CD4-positive, alpha-beta T cell treated with Interleukin-15 for 4 hours (primary cell): ENCODE measurements around the gene RANGAP1.
"Not testable (repeated sequence)": the region's sequence is repeated elsewhere in the genome, so short reads cannot be mapped to it uniquely, and the experiment has no call there.

Experiments
- DNase-seq: peaks from one replicate; pipeline ENCODE4 v3.0.0-alpha.2; 2020; ENCODE audit warnings: low spot score

The RANGAP1 gene

DNA sequence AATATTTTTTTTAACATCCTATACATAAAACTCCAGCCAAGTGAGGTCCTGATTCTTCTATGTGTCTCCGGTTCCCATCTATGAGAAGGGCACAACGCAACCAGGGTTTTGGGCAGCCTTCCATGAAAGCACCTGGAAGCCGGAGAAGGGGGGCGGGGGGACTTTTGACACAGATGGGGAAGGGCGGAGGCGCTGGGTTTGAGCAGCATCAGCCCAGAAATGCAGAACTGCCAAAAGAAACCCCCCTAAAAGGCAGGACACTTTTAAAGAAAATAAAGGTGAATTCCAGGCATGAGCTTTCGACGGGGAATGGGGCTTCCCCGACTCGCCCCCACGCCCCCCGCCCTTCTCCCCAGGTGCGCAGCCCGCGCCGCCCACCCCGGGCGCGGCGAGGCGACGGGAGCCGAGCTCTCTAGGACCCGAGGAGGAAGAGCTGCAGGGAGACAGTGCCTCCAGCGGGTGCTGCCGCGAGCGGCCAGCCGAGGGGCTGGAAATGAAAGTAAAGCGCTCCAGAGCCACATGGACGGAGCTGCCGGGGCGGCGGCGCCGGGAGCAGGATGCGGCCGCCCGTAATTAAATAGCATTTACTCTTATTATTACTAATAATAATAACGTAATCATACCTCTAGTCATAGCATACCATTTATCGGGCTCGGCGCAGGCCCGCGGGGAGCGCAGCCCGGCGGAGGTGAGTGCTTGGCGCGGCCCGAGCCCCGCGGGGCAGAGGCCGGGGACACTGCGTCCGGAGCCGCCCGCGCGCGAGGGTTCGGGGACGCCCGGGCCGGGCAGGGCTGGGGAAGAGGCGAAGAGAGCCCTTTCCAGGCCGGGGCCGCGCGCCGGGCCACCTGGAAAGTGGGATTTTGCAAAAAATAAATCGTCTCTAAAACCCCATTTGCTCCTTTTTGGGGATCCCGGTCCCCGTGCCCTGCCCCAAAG lies 15.4 kb upstream of the RANGAP1 start, which contains the start of gene ZC3H7B:
Gene ZC3H7B, plus strand, starts transcription at position 441 of the 936 bp plus-strand sequence. CDS start 19,136 bp downstream, outside the sequence.
- peak; percentile 85 for DNase-seq

DNA sequence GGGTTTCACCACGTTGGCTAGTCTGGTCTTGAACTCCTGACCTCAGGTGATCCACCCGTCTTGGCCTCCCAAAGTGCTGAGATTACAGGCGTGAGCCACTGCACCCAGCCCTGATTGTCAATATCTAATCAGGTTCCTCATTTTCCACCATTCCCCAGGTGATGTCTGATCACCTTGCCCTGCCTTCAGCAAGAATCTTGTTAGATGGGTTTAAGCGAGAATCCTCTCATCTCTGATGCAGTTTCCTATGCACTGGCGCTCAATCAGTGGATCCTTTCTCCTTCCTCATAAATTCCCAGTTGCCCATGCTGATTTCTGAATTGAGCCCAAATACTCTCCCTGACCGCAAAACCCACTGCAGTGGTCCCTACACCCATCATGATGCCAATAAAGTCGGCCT lies 14.7 kb upstream of the RANGAP1 start:
- no peak for DNase-seq

DNA sequence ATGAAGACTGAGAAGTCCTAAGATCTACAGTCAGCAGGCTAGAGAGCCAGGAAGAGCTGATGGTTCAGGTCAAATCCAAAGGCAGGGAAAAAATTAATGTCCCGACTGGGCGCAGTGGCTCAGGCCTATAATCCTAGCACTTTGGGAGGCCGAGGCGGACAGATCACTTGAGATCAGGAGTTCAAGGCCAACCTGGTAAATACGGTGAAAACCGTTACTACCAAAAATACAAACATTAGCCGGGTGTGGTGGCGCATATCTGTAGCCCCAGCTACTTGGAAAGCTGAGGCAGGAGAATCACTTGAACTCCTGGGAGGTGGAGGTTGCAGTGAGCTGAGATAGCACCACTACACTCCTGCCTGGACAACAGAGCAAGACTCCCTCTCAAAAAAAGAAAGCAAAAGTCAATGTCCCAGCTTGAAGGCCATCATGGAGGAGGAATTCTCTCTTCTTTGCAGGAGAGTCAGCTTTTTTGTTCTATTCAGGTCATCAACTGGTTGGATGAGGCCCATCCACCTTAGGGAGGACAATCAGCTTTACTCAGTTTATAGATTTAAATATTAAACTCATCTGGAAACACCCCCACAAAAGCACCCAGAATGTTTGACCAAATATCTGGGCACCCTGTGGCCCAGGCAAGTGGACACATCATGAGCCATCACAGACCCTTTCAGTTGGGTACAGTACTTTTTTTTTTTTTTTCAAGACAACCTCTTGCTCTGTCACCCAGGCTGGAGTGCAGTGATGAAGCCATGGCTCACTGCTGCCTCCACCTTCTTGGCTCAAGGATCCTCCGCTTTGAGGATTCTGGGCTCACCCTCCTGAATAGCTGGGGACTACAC lies 11.1 kb upstream of the RANGAP1 start:
- DNase-seq = no peak

DNA sequence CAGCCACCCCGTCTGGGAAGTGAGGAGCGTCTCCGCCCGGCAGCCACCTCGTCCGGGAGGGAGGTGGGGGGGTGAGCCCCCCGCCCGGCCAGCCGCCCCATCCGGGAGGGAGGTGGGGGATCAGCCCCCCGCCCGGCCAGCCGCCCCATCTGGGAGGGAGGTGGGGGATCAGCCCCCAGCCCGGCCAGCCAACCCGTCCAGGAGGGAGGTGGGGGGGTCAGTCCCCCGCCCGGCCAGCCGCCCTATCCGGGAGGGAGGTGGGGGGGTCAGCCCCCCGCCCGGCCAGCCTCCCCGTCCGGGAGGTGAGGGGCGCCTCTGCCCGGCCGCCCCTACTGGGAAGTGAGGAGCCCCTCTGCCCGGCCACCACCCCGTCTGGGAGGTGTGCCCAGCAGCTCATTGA lies 8.8 kb upstream of the RANGAP1 start:
- DNase-seq = not testable (repeated sequence)

DNA sequence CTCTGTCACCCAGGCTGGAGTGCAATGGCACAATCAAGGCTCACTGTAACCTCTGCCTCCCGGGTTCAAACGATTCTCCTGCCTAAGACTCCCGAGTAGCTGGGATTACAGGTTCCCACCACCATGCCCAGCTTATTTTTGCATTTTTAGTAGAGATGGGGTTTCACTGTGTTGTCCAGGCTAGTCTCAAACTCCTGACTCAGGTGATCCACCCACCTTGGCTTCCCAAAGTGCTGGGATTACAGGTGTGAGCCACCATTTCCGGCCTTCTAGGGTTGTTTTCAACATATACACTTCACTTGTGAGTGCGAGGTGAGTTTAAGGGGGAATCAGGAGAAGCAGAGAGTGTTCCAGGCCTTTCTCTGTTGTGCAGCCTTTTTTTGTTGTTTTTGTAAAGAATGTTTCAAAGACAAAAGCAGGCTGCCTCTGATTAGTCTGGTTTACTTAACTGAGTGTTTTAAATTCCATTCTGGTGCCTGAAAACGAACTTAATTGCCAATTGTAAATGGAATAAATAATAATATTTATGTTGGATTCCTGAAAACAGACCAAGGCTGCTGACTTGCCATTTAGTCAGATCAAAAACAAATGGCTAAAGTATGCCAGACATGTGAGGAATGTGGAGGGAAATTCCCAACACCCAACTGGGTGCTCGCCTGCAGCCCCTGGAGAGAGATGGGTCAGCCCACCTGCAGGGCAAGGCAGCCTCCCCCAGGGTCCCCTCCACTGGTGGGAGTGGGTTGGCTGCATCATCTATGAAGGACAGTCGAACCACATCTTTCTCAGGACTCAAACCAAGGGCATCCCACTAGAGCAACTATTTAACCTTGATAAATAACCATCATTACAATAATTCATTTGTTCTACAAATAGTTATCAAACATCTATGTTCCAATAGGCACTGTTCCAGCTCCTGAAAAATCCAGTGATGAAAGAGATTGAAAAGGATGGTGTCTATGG lies 4.6 kb upstream of the RANGAP1 start:
- DNase-seq = no peak

DNA sequence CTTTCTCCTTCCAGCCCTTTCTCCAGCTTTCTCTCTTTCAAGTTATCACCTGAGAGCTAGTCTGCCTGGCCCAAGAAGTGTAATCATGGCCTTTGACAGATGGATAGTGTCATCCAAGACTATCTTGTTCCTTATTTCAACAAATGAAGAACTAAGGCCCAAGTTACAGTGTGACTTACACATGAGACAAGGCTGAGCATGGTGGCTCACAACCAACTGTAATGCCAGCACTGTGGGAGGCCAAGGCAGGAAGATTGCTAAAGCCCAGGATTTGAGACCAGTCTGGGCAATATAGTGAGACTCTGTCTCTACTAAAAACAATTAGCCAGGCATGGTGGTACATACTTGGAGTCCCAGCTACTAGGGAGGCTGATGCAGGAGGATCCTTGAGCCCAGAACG lies 3.7 kb upstream of the RANGAP1 start:
- no peak for DNase-seq

DNA sequence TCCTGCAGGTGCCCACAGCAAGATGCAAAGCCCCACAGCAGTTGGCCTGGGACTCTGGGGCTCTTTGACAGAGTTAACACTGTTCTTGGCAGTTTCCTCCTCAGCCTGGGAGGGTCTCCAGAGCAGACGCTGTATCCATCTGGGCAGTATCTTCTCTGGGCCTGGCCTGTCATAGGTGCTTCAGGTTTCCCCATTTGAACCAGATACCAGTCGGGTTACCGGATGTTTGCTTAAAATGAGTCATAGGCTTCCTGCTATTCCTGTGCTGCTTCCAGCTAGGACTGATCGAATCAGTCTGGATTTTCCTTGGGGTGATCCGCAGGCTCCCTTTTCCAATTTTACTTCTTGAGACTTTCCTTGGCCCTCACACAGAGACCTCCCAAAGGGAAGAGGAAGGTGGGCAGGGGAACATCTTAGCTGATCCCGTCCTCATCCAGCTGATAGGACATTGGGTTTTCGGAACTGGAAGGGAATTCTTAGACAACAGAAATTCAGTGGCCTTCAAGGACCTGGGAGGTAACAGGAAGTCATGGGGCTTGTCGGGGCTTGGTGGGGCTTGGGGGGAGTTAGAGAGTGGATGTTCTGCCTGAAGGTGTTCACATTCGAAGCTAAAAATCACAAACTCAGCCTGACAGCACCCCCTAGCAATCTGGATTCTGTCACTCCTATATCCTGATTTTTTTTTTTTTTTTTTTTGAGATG lies 2.4 kb upstream of the RANGAP1 start:
- DNase-seq = no peak

DNA sequence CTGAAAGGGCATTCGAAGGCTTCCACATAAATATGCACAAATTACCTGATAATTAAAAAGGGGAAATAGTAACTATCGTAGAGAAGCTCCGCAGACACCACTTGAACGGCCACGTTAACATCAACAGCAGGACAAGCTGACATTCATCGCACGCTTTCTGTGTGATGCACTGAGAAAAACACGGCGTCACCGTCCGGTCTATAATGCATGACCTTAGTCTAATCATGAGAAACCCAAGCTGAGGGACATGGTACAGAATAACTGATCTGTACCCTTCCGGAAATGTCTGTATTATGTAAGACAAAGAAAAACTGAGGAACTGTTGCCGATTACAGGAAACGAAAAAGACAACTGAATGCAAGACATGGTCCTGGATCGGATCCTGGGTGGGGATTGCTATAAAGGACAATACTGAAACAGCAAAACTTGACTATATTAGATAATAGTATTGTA lies 678 bp upstream of the RANGAP1 start:
- peak; percentile 49 for DNase-seq

DNA sequence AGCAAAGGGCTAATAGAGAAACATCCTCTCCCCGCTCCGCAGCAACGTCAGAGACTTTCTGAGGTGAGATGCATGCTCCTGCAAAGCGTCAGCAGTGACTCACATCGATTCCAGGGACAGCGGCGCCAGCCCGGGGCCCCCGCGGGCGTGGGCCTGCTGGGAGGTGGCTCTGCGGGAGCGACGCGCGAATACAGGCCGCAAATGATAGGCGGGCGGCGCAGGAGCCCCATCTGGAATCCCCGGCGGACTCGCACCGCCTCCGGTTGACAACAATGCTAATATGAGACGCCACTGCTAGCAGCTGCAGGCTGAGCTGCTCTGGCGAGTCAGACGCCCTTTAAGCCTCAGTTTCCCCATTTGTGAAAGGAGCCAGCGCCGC lies 557 bp downstream of the RANGAP1 start:
- DNase-seq = peak; percentile 89

DNA sequence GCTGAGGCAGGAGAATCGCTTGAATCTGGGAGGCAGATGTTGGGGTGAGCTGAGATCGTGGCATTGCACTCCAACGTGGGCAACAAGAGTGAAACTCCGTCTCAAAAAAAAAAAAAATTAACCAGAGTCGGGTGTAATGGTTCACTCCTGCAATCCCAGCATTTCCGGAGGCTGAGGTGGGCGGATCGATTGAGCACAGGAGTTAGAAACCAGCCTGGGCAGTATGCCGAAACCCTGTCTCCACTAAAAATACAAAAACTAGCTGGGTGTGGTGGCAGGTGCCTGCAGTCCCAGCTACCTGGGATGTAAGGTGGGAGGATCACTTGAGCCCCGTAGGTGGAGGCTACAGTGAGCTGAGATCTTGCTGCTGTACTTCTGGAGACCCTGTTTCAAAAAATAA lies 1.5 kb downstream of the RANGAP1 start:
- no peak for DNase-seq

DNA sequence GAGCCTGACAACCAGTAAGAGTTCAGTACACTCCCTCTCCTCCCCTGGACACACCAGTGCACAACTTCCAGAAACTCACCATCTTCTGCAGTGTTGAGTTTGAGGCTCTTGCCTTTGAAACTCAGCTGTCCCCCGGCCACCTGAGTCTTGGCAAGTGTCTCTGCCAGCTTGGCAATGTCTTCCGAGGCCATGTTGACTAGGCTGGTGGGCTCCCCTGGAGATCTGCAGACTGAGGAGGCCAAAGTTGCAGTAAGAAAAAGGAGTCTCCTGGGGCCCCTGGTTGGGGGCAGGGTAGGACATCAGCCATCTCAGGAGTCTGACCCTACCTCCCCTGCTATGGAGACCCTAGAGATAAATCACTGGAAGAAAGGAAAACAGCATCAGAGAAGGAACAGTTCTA lies 5.1 kb downstream of the RANGAP1 start:
- no peak for DNase-seq

DNA sequence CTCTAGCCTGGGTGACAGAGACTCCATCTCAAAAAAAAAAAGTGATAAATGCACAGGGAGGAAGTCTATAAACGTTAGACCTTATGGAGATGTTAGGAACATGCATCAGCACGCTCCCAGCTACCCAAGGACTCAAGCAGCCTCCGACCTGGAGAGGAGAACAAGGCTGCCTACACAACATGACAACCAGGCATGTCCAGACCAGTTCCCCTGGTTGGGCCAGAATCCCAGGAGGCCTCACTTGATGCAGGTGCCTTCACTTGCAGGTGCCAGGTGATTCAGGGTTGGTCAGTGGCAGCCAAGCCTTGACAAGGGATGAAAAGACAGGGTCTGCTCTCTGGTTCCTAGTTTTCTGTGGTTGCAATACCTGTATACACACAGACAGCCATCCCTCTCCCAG lies 5.9 kb downstream of the RANGAP1 start:
- DNase-seq = no peak

DNA sequence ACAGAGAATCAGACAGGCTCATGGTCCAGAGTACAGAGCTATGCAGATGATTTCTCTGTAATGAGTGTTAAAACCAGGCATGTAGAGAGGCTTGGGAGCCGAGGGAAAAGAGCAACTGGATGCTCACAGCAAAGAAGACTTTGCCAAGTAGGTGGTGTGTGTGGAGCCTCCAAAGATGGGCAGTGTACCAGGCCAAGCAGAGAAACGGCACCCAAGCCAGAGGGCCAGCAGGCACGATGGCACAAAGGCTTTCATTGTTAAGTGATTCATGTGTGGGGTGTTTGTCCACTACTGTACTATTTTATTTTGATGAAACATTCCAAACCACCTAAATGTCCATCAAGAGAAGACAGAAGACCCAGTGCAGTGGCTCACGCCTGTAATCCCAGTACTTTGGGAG lies 11.1 kb downstream of the RANGAP1 start:
- no peak for DNase-seq

DNA sequence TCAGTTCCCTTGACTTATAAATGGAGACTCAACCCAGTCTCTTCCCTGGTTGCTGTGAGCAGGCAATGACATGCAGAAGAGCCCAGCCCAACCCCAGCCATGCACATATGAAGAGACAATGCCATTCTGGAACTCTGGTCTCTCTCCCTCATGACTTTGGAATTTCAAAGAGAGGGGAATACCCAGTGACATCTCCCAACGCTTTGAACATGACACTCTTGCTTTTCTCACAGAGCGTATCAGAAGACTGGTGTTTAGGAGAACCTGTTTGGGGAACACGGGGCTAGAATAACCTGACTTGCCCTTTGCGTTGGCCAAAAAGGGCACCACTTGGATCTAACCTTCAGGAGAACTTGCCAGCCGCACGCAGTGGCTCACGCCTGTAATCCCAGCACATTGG lies 12.9 kb downstream of the RANGAP1 start:
- DNase-seq = no peak

DNA sequence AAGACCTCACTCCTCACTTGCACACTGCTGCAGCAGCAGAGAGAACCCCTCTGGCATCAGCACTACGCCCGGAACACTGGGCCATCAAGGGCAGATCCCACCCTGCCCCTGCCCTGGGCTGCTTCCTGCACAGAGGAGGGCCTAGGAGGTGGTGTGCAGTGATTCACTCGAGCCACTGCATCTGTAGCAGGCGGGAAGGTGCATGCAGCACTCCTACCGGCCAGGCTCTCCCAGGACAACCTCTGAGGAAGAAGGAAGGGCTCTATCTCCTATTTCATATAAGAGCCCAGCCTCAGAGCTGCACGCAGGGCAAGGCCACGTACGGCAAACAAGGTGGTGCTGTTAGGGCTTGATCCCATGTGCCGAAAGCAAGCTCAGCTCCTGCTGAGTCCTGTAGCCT lies 14.2 kb downstream of the RANGAP1 start:
- no peak for DNase-seq

DNA sequence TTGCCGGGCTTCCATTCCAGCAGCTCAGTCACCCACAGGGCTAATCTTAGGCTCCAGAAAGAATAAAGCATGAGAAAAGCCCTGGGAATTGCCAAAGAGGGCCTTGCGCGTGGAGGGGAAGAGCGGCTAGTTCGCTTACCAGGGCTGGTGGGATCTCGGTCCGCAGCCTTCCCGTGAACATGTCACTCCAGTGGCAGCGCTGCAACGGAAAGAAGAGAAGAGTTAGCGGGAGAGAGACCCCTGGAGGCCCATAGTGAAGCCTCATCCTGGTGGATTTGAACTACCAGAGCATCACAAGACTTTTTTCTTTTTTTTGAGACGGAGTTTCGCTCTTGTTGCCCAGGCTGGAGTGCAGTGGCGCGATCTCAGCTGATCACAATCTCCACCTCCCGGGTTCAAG lies 18.0 kb downstream of the RANGAP1 start:
- no peak for DNase-seq

DNA sequence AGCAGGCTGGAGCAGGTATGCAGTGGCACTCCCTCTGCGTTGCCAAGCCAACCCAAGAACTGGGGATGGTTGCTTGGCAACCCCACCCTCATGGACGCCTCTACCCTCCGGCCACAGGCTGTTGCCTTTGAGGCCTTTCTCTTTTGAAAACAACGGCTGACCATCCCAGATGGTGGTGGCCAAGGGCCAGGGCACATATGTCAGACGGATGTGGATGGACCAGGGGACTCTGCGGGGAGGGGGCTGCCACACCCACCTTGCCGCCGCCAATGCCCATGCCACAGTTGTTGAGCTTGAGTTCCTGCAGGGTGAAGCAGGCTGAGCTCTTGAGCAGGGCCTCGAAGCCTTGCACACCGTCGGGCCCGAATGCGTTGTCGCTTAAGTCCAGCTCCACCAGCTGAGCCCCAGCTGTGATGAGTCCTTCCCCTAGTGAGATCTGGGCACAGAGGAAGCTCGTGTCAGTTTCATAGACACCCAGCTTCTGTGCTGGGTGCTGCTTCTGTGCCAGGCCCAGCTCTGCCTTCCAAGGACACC lies 21.5 kb downstream of the RANGAP1 start:
- no peak for DNase-seq

DNA sequence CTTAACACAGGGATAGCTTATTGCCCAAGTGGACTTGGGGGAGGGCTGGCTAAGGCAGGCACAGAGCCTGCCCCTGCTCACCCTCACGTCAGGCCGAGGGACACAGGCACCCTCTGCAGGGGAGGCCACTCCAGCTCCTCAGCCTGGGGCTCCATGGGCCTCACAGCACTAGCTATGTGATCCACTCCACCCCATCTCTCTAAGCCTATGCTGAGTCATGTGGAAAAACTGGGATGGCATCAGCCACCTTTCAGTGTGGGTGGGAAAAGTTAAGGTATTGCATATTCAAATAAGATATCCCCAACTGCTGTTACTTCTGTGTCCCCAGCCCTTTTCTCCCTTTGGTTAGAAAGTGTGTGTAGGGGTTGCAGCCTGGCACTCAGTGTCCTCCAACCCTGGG lies 22.3 kb downstream of the RANGAP1 start:
- DNase-seq = no peak

DNA sequence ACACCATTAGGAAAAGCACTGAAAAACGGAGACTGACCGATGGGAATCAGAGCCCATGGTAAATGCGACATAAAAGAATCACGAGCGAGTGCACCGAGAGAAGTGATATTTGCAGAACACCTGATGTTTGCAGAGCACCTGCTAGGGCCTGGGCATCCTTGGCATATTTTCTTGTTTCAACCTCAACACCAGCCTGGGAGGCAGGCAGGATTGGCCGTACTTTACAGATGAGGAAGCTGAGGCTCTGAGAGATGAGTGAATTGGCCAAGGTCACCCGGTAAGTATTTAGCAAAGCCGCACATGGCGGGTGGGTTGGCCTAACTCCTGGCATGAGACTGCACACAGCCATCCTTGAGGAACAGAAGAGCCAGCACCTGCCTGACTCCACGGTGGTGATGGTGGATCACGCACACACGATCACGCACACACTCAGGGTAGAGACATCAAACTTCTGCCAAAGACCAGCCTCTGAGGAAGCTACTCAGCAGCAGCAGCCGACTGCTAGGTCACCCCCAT lies 23.7 kb downstream of the RANGAP1 start:
- DNase-seq = no peak

DNA sequence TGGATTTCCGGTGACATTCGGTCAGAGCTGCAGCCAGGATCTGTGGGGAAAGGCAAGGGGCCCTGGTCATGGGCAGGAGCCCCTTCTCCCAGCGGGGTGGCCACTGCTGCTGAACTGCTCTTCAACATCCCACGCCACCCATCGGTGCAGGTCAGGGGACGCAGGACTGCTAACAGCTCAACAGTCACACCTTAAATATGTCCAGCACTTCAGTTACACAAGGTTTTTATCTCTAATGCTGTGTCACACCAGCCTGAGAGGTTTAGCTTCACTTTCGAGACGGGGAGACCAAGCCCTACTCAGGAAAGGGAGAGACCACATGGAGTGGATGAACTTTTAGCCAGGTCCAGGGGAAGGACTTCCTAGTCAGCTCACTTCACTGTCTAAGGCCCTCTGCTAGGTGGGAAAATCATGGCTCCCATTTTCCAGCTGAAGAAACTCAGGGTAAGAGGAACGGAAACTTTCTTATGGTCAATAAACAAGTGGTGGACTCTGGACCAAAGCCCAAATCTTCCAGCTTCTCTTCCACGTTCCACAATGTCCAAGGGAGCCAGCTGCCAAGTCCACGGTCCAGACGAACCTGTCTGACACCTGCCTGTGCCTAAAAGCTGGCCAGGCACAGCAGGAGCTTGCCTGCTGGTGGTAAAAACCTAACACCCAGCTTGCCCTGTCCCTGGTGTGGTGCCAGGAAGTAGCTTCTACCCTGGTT lies 24.3 kb downstream of the RANGAP1 start:
- no peak for DNase-seq
